Posterior vena cava (tissue), 2 donors: ENCODE results near the gene CRYBA2. TPM values are rescaled to one million over a fixed set of nuclear protein-coding genes. Genes with fewer than 3 reads are reported as not detected.

Experiments
- DNase-seq: peaks from one replicate; pipeline ENCODE4 v3.0.0-alpha.2; 2020; ENCODE audit warnings: low spot score
- intact Hi-C, 2 donors: fragments of 100-400 bp; cut with DNase I; formaldehyde crosslinking; loops; one replicate each; pipeline versions ENCODE4 v1.14.1 to v1.14.2; 2022 to 2023
- total RNA-seq, 2 donors: library from RNA; stranded (reverse); fragmentation: NEBNext Ultra II Directional; extraction: Animal tissue kit (Norgen Biotek cat#: 25700); gene quantifications; one replicate each; pipeline ENCODE4 v1.2.1, GENCODE V29; 2021
- donor health status: DM: yes; HTN: yes; CAD: no.
- donor health status: DM: yes; HTN: yes; CAD: no.

CRYBA2 gene
- total RNA-seq, 2 donors from 2014 or later = not detected

GRCh38 chr2:219025637-219026585, 32.7 kb upstream of the CRYBA2 start:
- DNase-seq = peak; percentile 72
- intact Hi-C loops = no loop called here

- intact Hi-C loops = no loop called here
- peak; percentile 78 for DNase-seq
Measured at GRCh38 chr2:219024059-219024458, 30.8 kb upstream of the CRYBA2 start.

- intact Hi-C loops = no loop called here
- DNase-seq = peak; percentile 51
Measured at GRCh38 chr2:219023045-219023605, 29.9 kb upstream of the CRYBA2 start.

GRCh38 chr2:219022616-219023015, 29.4 kb upstream of the CRYBA2 start:
- intact Hi-C loops = no loop called here

GRCh38 chr2:219022041-219022440, 28.8 kb upstream of the CRYBA2 start:
- DNase-seq = no peak
- intact Hi-C loops = no loop called here

More at GRCh38 chr2:219022616-219023015, 29.4 kb upstream of the CRYBA2 start:
- DNase-seq = no peak

GRCh38 chr2:219021591-219021990, 28.4 kb upstream of the CRYBA2 start:
- intact Hi-C loops = no loop called here
- no peak for DNase-seq

- intact Hi-C loops = no loop called here
- DNase-seq = no peak
Measured at GRCh38 chr2:219020604-219021365, 27.6 kb upstream of the CRYBA2 start.

GRCh38 chr2:219019436-219019835, 26.2 kb upstream of the CRYBA2 start:
- intact Hi-C loops = no loop called here
- DNase-seq = no peak

- intact Hi-C loops = no loop called here
- no peak for DNase-seq
Measured at GRCh38 chr2:219018726-219019125, 25.5 kb upstream of the CRYBA2 start.

- intact Hi-C loops = no loop called here
Measured at GRCh38 chr2:219018286-219018685, 25.1 kb upstream of the CRYBA2 start.

GRCh38 chr2:219017201-219017931, 24.1 kb upstream of the CRYBA2 start:
- no peak for DNase-seq
- intact Hi-C loops = no loop called here

More at GRCh38 chr2:219018286-219018685, 25.1 kb upstream of the CRYBA2 start:
- no peak for DNase-seq

GRCh38 chr2:219016721-219017120, 23.5 kb upstream of the CRYBA2 start:
- intact Hi-C loops = no loop called here
- no peak for DNase-seq

- DNase-seq = no peak
- intact Hi-C loops = no loop called here
Measured at GRCh38 chr2:219010873-219011272, 17.7 kb upstream of the CRYBA2 start.

GRCh38 chr2:219010162-219010756, 17.0 kb upstream of the CRYBA2 start:
- intact Hi-C loops = no loop called here
- no peak for DNase-seq

- intact Hi-C loops = no loop called here
- no peak for DNase-seq
Measured at GRCh38 chr2:219009294-219009693, 16.1 kb upstream of the CRYBA2 start.

- no peak for DNase-seq
- intact Hi-C loops = no loop called here
Measured at GRCh38 chr2:219003979-219004378, 10.8 kb upstream of the CRYBA2 start.

- intact Hi-C loops = no loop called here
- no peak for DNase-seq
Measured at GRCh38 chr2:219003267-219003634, 10.0 kb upstream of the CRYBA2 start.

GRCh38 chr2:219002395-219003266, 9.4 kb upstream of the CRYBA2 start:
- no peak for DNase-seq
- intact Hi-C loops = no loop called here
